HEK293 (cell line): ENCODE measurements around the gene ZACN.

Experiments used
- IKZF3 ChIP-seq: fragments of 450-650 bp; IDR thresholded peaks from 2 replicates; pipeline ENCODE4 v1.5.0; 2018; ENCODE audit warnings: missing biosample characterization, mild to moderate bottlenecking, missing genetic modification characterization, moderate library complexity
- MEIS1 ChIP-seq: sonication (generic); formaldehyde crosslinking; IDR thresholded peaks from 2 replicates; pipeline ENCODE4 v1.8.1; 2022; ENCODE audit warnings: missing genetic modification reagents, mild to moderate bottlenecking, borderline replicate concordance
- ZNF670 ChIP-seq: fragments of 450-650 bp; formaldehyde crosslinking; IDR thresholded peaks from 2 replicates; pipeline ENCODE4 v1.5.1; 2016; ENCODE audit warnings: missing biosample characterization, missing genetic modification characterization, low read depth
- ZNF768 ChIP-seq: fragments of 450-650 bp; formaldehyde crosslinking; IDR thresholded peaks from 2 replicates; pipeline ENCODE4 v1.5.1; 2018; ENCODE audit warnings: missing biosample characterization, mild to moderate bottlenecking, missing genetic modification characterization

DNA sequence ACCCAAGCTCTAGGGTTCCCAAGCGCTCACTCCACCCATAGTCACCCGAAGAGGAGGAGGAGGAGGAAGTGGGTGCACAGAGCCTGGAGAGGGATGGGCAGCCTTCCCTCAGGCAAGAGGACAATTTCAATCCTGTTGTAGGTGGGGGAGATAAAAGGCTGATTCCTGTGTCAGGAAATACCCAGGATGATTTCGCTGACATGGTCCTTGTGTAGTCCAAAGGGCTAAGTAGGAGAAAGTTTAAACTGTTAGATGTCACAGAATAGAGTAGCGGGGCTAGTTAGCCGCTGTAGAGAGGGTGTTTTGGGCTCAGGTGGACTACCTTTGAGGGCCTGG lies 25.9 kb downstream of the ZACN start:
- TF ChIP-seq MEIS1, result no peak
- no peak for TF ChIP-seq ZNF768
- TF ChIP-seq IKZF3 (tag by site-specific recombination), result no peak
- TF ChIP-seq ZNF670 (tag by site-specific recombination), result no peak
